Measurements from ENCODE around the gene PPFIBP1.
"Not testable (repeated sequence)": the region's sequence is repeated elsewhere in the genome, so short reads cannot be mapped to it uniquely, and the experiment has no call there.

The PPFIBP1 gene

DNA sequence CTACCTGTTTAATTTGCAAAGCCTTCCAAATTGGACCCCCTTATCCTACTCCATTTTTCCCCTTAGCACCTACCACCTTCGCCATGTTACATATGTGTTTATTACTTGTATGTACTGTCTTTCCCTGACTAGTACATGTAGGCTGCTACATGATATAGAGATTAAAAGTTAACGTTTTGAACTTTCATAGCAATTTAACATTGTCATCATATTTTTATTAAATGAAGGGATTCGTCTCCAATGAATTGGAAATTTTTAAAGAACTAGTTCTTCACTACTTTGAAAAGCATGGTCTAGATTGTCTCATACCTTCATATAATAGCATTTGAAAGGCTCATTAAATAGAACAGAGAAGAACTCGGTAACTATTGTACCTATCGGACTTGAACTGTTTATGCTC is 107.4 kb downstream of the PPFIBP1 start:
- Histone ChIP-seq H3K79me2 (ENCODE audit: insufficient read depth, low read length) (no peaks in the 10 kb centered on the region), H3K36me3 (ENCODE audit: insufficient read depth, low read length) (no peaks in the 10 kb centered on the region), H3F3A (ENCODE audit: insufficient read depth, low read length) (no peaks in the 10 kb centered on the region), H3K4me2 (ENCODE audit: low read length) (no peak overlapping the region), H3K27ac (ENCODE audit: low read depth, low read length, poor library complexity, severe bottlenecking) (no peak overlapping the region), H3K9ac (ENCODE audit: low read length) (no peak overlapping the region), H3K9me2 (ENCODE audit: low read depth, low read length) (no peaks in the 10 kb centered on the region), H3K4me3 (ENCODE audit: low read depth, low read length, poor library complexity, severe bottlenecking) (no peak overlapping the region), H3K4me1 (ENCODE audit: insufficient read depth, low read length, severe bottlenecking) (no peaks in the 10 kb centered on the region), H3K27me3 (ENCODE audit: insufficient read depth, low read length) (no peaks in the 10 kb centered on the region), H3K9me3 (ENCODE audit: low read length) (no peaks in the 10 kb centered on the region), H4K20me1 (ENCODE audit: insufficient read depth, low read length) (no peaks in the 10 kb centered on the region), H2AFZ (ENCODE audit: low read length) (no peak overlapping the region)
- TF ChIP-seq, protein P1, sequence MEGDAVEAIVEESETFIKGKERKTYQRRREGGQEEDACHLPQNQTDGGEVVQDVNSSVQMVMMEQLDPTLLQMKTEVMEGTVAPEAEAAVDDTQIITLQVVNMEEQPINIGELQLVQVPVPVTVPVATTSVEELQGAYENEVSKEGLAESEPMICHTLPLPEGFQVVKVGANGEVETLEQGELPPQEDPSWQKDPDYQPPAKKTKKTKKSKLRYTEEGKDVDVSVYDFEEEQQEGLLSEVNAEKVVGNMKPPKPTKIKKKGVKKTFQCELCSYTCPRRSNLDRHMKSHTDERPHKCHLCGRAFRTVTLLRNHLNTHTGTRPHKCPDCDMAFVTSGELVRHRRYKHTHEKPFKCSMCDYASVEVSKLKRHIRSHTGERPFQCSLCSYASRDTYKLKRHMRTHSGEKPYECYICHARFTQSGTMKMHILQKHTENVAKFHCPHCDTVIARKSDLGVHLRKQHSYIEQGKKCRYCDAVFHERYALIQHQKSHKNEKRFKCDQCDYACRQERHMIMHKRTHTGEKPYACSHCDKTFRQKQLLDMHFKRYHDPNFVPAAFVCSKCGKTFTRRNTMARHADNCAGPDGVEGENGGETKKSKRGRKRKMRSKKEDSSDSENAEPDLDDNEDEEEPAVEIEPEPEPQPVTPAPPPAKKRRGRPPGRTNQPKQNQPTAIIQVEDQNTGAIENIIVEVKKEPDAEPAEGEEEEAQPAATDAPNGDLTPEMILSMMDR (IDR thresholded peaks at IDR 0.05; ENCODE audit: low read length): no peak
- no peak for TF ChIP-seq EZH2 (IDR thresholded peaks at IDR 0.05; ENCODE audit: borderline replicate concordance, low read length)

DNA sequence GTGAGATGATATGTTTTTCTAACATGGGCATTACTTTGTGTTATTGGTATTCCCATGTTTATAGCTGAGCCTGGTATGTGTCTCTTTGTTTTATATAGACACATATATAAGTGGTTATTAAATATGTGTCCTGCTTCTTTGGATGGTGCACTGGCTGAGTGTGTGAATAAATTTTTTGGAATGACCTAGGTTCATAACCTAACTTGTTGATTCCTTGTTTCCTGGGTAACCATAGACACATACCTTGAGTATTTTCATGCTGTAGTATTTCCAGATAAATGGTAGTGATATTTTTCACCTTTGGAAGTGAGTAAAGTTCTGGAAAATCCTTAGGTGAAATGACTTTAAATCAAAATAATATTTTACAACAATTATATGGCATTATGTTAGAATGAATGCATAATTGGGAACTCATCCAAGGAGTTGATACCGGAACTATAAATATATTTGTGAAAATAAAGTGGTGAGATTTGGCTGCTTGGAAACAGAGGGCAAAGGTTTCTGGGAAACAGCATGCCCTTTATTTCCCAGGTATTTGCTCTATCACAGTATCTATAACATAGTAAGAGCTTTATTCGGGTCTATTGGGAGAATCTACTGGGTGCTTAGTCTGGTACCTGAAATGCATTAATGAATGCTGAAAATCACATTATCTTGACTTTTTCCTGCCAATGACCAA is 107.9 kb downstream of the PPFIBP1 start:
- H3K4me1 ChIP-seq (ENCODE audit: insufficient read depth, low read length, severe bottlenecking): no peaks in the 10 kb centered on the region

DNA sequence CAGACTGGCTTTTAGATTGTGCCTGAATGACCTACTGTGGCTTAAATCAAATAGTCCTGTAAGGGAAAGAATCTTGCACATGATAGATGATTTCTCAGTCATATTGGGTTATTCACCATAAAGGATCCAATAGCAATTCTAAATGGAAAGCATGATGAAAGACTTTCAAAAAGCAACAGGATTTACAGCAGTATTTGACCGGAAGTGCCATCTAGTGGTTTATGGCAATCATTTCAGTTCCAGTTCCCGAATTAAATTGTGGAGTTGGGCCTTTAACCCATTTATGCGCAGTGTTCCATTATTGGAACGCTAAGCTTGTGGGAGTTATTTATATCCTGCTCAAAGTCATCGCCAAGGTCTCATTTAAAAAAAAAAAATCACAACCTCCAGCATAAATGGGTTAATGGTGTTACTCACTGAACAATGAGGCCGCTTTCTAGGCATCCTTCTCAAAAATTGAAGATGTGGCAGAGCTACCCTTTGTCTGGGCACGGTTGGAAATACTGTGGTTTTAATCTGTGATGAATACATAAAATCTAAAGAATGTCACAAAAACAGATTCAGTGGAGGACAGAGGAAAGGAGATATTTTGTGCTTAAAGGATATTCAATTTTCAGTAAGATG is 111.5 kb downstream of the PPFIBP1 start:
- Histone ChIP-seq H3K27me3 (ENCODE audit: insufficient read depth, low read length) (no peaks in the 10 kb centered on the region), H4K20me1 (ENCODE audit: insufficient read depth, low read length) (no peaks in the 10 kb centered on the region), H3K4me3 (ENCODE audit: low read depth, low read length, poor library complexity, severe bottlenecking) (no peak overlapping the region), H3K4me2 (ENCODE audit: low read length) (no peak overlapping the region), H3K79me2 (ENCODE audit: insufficient read depth, low read length) (no peaks in the 10 kb centered on the region), H2AFZ (ENCODE audit: low read length) (no peak overlapping the region), H3K27ac (ENCODE audit: low read depth, low read length, poor library complexity, severe bottlenecking) (no peak overlapping the region), H3K9me2 (ENCODE audit: low read depth, low read length) (no peaks in the 10 kb centered on the region), H3K36me3 (ENCODE audit: insufficient read depth, low read length) (no peaks in the 10 kb centered on the region), H3K9ac (ENCODE audit: low read length) (no peak overlapping the region), H3K4me1 (ENCODE audit: insufficient read depth, low read length, severe bottlenecking) (no peaks in the 10 kb centered on the region), H3F3A (ENCODE audit: insufficient read depth, low read length) (no peaks in the 10 kb centered on the region), H3K9me3 (ENCODE audit: low read length) (no peaks in the 10 kb centered on the region)
- TF ChIP-seq, protein P1 (IDR thresholded peaks at IDR 0.05; ENCODE audit: low read length): peak; percentile 50; the same call in 1 of the 2 replicates
- no peak for TF ChIP-seq EZH2 (IDR thresholded peaks at IDR 0.05; ENCODE audit: borderline replicate concordance, low read length)

More for the DNA sequence above, 107.9 kb downstream of the PPFIBP1 start:
- Histone ChIP-seq H4K20me1 (ENCODE audit: insufficient read depth, low read length) (no peaks in the 10 kb centered on the region), H3K9me3 (ENCODE audit: low read length) (no peaks in the 10 kb centered on the region), H3K9ac (ENCODE audit: low read length) (no peak overlapping the region), H3K4me3 (ENCODE audit: low read depth, low read length, poor library complexity, severe bottlenecking) (no peak overlapping the region), H3K36me3 (ENCODE audit: insufficient read depth, low read length) (no peaks in the 10 kb centered on the region), H3K27me3 (ENCODE audit: insufficient read depth, low read length) (no peaks in the 10 kb centered on the region), H3K9me2 (ENCODE audit: low read depth, low read length) (no peaks in the 10 kb centered on the region), H3K27ac (ENCODE audit: low read depth, low read length, poor library complexity, severe bottlenecking) (no peak overlapping the region), H2AFZ (ENCODE audit: low read length) (no peak overlapping the region), H3F3A (ENCODE audit: insufficient read depth, low read length) (no peaks in the 10 kb centered on the region), H3K79me2 (ENCODE audit: insufficient read depth, low read length) (no peaks in the 10 kb centered on the region), H3K4me2 (ENCODE audit: low read length) (no peak overlapping the region)
- no peak for TF ChIP-seq EZH2 (IDR thresholded peaks at IDR 0.05; ENCODE audit: borderline replicate concordance, low read length)
- TF ChIP-seq, protein P1 (IDR thresholded peaks at IDR 0.05; ENCODE audit: low read length): no peak

DNA sequence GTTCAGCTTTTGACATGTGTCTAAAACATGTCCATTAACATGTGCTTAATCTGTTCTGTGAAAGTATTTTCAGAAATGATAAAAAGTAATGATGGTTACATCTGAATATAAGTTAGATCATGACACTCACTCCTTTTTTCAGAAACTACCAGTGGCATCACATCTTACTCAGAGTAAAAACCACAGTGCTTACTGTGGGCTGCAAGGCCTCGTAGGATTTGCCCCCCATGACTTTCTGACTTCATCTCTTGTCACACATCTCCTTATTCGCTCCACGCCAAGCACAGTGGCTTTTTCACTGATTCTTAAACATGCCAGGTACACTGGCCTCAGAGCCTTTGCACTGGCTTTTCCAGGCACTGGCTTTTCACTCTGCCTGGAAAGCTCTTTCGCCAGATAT is 112.6 kb downstream of the PPFIBP1 start:
- not testable (repeated sequence) for H2AFZ ChIP-seq (ENCODE audit: low read length); H3K9ac ChIP-seq (ENCODE audit: low read length); H3K4me2 ChIP-seq (ENCODE audit: low read length); H3K79me2 ChIP-seq (ENCODE audit: insufficient read depth, low read length); H3K9me3 ChIP-seq (ENCODE audit: low read length); H3K27me3 ChIP-seq (ENCODE audit: insufficient read depth, low read length); H3K4me3 ChIP-seq (ENCODE audit: low read depth, low read length, poor library complexity, severe bottlenecking); H4K20me1 ChIP-seq (ENCODE audit: insufficient read depth, low read length); H3K36me3 ChIP-seq (ENCODE audit: insufficient read depth, low read length); H3K27ac ChIP-seq (ENCODE audit: low read depth, low read length, poor library complexity, severe bottlenecking); H3K9me2 ChIP-seq (ENCODE audit: low read depth, low read length); H3F3A ChIP-seq (ENCODE audit: insufficient read depth, low read length); H3K4me1 ChIP-seq (ENCODE audit: insufficient read depth, low read length, severe bottlenecking)

All from OCI-LY1 (cell line).